ENCODE results near the gene ZNF736.
"Not testable (repeated sequence)": the region's sequence is repeated elsewhere in the genome, so short reads cannot be mapped to it uniquely, and the experiment has no call there.

ZNF736 gene

DNA sequence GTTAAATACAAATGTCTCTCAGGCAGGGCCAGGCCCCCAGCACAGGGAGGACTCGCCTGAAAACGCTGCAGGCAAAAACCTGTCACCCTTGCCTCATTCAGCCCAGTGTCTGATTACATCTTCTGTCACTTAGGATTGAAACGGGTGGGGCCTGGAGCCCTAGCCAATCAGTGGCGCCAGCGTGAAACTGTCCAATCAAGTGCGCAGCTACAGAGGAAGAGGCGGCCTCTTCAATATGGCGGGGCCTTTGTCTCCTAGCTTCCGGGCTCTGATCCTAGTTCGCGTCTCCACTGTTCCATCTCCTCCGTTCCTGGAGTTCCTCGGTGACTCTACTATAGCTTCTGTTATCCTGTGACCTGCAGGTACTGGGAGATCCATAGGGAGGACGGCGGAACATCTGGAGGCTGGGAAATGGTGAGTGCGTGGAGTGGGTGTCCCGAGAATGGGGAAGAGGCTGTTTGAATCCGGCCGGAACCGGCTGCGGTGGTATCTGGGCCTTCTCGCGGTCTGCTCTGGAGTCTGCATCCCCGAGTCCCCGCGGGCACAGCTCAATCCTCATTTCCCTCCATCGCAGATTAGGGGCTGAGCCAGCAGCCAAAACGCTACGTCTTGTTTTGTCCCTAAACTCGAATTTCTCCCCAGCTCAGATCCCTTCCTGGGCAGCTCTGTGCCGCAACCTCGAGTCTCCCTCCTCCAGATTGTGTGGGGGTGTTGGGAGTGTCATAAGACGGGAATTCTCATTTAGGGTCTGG is at the start of gene ZNF736:
Gene ZNF736 (plus strand): TSS at position 222 of the 752 bp plus-strand sequence. CDS start 190 bp downstream, at position 412.
- peak; percentile 79 to 80 for DNase-seq (ENCODE audit: low read depth in 2 of 2)

DNA sequence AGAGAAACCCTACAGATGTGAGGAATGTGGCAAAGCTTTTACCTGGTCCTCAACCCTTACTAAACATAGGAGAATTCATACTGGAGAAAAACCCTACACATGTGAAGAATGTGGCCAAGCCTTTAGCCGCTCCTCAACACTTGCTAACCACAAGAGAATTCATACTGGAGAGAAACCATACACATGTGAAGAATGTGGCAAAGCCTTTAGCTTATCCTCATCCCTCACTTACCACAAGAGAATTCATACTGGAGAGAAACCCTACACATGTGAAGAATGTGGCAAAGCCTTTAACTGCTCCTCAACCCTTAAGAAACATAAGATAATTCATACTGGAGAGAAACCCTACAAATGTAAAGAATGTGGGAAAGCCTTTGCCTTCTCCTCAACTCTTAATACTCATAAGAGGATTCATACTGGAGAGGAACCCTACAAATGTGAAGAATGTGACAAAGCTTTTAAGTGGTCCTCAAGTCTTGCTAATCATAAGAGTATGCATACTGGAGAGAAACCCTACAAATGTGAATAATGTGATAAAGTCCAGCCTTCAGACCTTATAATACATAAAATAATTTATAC is 47.3 kb upstream of the ZNF736 start:
- no peak for DNase-seq (ENCODE audit: low read depth in 2 of 2)

DNA sequence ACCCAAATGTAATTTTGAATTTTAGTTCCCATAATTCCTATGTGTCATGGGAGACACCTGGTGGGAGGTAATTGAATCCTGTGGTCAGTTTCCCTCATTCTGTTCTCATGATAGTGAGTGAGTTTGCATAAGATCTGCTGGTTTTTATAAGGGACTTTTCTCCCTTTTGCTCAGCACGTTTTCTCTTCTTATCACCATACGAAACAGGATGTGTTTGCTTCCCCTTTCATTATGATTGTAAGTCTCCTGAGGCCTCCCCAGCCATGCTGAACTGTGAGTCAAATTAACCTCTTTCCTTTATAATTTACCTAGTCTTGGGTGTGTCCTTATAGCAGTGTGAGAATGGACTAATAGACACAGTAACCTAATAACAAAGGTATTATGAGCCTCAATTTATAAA is 36.1 kb upstream of the ZNF736 start:
- no peak for DNase-seq (ENCODE audit: low read depth in 2 of 2)

DNA sequence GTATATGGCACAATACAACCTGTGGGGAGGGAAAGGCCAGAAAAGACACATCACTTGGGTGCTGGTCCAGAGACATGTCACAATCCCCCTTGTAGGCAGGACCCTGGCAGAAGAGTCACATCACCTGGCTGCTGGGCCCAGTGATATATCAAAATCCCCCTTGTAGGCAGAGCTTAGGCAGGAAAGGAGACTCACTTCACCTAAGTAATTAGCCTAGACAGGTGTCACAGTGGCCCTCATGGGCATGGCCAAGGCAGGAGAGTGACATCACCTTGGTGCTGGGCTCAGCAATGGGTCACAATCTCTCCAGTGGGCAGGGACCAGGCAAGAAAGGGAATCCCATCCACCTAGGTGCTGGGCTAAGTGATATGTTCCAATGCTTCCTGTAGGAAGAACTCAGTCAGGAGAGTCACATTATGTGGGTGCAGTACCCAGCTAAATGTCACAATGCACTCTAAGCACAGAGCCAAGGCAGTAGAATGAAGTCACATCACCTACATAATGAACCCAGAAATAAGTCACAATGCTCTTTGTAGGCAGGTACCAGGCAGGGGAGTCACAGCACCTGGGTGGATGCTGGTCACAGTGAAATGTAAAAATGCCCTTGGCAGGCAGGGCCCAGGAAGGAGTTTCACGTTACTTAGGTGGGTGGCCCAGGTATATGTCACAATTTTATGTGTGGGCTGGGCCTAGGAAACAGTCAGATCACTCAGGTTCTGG is 18.9 kb upstream of the ZNF736 start:
- no peak for DNase-seq (ENCODE audit: low read depth in 2 of 2)

DNA sequence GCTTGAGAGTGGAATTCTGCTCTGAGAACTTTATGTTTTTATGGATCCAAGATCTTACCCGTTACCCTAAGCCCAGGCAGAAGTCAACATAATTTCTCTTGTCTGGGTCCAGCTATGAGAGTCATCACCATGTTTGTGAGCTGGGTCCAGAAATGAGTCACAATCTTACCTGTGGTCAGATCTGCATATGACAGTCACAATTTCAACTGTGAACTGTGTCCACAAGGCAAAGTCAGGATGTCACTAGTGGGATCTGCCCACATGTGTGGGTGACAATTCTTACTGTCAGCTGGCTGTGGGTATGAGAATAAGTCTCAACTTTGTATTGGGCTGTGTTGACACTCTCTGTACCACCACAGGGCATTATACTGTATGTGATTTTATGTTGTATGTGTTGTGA is 16.3 kb upstream of the ZNF736 start:
- not testable (repeated sequence) for DNase-seq (ENCODE audit: low read depth in 2 of 2)

DNA sequence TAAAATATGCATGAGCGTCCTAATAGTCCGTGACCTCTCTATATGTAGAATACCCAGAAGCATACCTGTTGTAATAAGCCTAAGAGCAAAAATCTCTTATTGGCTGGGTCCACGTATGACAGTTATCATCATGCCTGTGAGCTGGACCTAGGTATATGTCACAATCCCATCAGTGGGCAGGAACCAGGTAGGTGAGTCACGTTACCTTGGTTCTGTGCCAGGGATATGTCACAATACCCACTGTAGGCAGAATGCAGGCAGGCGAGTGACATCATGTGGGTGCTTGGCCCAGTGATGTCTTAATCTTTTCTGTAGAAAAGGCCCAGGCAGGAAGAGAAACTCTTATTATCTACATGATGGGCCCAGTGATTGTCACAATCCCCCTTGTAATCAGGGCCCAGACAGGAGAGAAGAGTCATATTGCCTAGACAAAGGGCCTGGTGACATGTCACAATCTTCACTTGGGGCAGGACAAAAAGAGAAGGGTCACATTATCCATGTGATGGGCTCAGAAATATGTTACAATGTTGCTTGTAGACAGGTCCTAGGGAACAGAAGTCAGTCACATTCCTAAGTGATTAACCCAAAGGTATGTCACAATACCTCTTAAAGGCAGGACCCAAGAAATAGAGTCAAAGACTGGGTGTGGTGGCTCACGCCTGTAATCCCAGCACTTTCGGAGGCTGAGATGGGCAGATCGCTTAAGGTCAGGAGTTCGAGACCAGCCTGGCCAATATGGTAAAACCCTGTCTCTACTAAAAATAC is 12.9 kb upstream of the ZNF736 start:
- no peak for DNase-seq (ENCODE audit: low read depth in 2 of 2)

DNA sequence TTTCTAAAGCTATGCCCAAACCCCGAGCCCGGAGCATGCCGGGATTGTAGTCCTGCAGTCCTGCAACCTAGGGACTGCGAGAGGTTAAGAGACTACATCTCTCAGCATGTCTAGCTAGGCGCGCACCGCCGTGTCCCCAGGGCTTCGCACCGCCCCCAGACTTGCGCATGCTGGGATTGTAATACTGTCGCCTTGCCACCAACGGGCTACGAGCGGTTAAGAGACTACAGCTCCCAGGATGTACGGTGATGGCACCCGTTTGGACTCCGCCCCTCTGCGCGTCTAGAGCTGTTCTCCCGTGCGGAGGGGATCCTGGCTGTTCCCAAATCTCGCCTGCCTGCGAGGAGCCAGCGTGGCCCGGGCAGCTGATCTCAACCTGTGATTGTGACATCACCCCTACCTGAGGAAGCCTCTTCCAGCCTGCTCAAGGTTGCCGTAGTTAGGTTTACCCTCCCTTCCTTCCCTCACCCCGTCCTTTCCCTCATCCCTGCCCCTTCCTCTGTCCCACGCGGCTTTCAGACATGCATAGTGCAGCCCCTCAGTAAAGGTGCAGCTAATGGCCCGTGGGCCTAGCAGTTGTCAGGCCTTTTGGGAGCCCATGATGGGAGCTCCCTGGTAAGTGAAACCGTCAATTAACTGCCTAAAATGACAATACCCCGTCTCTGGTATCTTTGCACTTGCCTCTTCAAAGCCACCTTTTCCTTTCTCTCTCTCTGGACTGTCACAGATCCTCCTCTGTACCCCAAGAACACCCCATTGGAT is 6.3 kb upstream of the ZNF736 start:
- peak; percentile 88 to 89 for DNase-seq (ENCODE audit: low read depth in 2 of 2)

DNA sequence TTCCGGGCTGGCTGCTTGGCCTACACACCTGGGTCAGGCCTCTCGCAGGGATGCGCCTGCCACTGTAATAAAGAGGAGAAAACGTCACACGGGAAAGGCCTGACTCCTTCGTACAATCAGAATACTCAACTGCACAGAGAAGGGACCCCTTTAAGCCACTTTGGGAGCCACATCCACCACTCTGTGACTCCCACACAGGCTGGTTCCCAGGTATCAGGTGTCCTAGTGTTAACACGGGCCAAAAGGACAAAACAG is 5.8 kb upstream of the ZNF736 start:
- DNase-seq (ENCODE audit: low read depth in 2 of 2) = no peak

DNA sequence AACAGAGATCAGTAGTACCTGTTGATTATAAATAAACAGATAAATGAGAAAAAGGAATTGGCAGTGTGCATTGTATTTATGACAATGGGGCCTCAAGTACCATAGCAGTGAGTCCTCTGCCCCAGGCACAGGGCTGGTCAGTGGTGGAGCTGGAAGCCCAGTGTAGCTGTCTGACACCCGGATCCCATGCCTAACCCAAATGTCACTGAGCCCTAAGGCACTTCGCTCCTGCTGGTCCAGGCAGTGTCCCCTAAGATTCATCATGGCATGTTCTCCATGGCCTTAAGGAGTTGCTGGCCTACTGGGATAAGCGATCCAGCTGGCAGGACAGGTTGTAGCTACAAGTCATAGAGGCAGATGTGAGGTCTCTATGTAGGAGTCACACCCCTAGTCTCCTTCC is 3.3 kb upstream of the ZNF736 start:
- DNase-seq (ENCODE audit: low read depth in 2 of 2) = no peak

DNA sequence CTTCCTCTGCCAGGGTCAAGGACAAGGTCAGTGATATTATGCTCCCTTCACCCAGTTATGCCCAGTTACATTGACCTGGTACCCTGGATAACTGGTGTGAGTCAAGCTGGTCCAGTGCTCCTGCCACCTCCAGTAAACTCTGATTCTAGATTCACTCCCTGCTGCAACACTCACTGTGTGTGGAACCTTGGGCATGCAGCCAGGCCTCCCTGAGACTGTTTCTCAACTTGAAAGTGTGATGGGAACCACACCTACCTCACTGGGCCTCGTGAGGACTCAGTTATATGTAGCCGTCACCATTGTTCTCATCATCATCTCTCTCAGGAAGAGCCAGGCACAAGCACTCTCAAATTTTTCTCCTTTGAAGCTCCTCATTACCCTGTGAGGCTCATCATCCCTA is 935 bp upstream of the ZNF736 start:
- DNase-seq (ENCODE audit: low read depth in 2 of 2) = no peak

DNA sequence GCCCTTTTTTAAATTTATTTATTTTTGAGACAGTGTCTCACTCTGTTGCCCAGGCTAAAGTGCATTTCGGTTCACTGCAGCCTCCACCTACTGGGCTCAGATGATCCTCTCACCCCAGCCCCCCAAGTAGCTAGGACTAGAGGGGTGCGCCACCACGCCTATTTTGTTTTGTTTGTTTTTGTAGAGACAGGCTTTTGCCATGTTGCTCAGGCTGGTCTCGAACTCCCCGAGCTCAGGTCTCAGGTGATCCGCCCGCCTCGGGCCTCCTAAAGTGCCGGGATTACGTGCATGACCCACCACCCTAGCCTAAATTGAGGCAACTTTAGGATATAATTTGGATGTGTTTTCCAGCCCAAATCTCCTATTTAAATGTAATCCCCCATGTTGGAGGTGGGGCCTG is 805 bp downstream of the ZNF736 start:
- DNase-seq (ENCODE audit: low read depth in 2 of 2) = no peak

DNA sequence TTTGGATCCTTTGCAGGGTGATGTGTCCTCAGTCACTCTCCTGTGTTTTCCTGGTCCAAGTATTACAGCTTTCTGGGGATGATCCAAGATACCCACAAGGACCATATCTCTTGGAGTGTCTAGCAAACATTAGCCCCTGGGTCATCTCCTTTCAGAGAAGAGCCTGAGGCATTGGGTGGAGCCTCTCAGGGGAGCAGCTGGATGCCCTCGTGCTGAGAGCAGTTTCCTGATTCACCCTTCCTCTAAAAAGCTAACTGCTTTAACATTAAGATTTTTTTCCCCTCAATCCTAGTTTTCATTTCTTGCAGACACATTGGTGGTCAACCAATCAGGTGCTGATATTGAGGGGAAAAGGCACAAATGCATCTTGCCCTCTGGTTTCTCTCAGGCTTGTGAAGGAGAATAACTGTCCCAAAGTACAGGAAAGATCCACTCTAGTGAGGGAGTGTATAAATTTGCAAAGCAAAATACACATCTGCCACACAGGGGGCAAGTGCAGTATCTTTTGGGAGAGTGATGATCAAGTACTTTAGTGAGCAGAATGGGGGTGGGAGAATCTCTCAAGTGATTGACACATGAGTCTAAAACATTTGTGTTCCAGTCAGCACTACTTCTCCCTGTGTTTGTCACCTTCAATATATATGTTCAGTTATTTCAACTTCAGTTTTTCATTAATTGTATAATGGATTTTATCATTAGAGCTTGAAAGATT is 2.4 kb downstream of the ZNF736 start:
- not testable (repeated sequence) for DNase-seq (ENCODE audit: low read depth in 2 of 2)

DNA sequence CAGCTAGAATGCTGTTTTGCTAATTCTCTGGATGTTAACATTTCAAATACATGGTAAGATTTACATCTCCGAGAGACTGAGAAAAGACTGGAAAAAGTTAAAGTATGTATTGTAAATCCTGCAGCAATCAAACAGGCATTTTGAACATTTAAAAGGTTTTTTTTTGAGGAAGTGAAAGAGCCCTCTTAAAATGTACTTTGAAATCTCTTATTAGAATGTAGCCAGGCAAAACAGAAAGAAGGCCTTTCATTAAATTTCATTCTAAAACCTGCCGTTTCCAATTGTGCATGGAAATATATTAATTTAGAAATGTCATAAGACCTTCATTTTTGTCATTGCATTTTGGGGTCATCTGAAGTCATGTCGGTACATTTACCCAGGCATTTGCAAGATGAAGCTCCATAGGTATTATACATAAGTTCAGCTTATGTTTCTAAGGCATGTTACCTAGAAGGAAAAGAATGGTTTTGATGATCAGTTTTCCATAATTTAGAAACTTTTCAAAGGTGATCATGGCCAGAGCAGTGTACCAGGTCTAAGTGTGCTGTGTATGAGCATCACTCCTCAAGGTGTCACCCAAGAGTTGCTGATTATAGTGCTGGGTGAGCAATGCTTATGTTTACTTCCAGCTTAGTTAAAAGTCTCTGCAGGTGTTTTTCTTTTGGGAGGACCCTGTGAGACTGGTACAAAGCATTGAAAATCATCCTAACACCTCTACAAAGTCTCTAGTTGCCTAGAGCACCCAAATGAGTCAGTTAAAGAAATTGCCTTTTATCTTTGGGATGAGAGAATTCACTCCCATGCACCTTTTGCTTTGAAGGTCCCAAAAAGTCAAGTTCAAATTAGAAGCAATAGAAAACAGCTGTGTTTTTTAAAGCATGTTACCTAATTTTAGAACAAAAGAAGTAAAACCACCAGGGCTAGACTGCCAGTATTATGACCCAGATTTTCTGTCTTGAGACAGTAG is 7.1 kb downstream of the ZNF736 start:
- no peak for DNase-seq (ENCODE audit: low read depth in 2 of 2)

DNA sequence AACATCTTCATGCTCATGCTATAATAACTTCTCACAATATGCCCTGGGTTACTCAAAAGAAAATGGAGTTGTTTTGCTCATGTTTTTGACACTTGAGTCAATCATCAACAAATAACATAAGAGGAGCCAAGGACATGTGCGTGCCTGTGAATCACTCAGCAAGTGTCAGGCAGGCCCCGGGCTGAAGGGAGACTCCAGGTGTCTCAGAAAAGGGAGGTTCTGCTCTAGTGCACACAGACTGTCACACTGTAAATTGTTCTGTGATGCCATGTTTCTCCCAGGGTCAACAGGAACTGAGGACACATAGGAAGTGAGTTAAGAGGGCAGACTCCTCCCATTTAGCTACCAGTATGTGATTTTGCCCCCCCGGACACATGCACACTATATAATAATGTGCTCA is 10.4 kb downstream of the ZNF736 start:
- not testable (repeated sequence) for DNase-seq (ENCODE audit: low read depth in 2 of 2)

DNA sequence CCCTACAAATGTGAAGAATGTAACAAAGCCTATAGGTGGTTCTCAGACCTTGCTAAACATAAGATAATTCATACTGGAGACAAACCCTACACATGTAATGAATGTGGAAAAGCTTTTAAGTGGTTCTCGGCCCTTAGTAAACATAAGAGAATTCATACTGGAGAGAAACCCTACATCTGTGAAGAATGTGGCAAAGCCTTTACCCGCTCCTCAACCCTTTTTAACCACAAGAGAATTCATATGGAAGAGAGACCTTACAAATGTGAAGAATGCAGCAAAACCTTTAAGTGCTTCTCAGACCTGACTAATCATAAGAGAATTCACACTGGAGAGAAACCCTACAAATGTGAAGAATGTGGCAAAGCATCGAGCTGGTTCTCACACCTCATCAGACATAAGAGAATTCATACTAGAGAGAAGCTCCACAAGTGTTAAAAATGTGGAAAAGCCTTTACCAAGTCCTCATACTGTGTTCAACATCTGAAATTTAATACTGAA is 35.0 kb downstream of the ZNF736 start:
- not testable (repeated sequence) for DNase-seq (ENCODE audit: low read depth in 2 of 2)

DNA sequence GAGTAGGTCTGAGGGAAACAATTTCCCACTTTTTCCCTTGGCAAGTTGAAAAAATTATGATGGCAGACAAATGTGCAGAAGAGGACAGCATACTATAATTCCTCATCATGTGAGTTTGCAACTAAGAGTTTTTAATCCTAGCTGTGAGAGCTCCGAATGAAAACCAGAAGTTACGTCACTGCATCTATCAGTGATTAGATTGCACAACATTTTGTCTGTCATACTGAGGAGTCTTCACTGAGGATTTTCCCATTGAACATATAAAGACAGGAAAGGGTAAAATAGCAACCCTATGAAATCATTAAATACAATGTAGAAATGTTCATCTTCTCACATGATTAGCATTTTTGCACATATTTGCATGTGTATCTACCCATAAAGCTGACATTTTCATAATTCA is 45.8 kb downstream of the ZNF736 start:
- DNase-seq (ENCODE audit: low read depth in 2 of 2) = no peak

DNA sequence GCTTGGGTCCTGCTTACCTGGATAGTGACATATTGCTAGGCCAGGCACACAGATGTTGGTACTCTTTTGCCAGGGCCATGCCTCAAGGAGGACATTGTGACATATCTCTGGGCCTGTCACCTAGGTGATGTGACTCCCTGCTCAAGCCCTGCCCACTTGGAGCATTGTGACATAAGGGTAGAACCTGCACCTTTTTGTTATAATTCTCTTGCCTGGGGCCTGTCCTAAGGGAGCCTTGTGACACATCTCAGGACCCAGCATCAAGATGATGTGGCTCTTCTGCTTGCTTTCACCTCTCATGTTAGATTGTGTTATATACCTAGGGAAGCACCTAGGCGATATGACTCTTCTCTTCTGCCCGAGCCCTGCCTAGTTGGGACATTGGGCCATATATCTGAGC is 57.4 kb downstream of the ZNF736 start:
- no peak for DNase-seq (ENCODE audit: low read depth in 2 of 2)

DNA sequence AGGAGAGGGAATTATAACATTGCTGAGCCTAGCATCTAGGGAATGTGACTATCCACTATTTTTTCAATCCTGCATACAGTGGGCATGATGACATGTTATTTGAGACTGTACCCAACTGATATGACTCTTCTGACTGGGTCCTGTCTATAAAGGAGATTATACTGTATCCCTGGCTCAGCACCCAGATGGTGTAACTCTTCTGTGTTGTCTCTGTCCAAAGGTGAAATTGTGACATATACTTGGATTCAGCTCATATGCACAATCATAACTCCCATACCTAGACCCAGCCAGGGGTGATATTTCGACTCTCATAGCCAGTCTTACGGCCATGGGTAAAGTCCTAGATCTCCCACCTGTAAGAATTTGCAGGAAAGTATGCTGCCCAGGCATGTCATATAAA is 59.3 kb downstream of the ZNF736 start:
- no peak for DNase-seq (ENCODE audit: low read depth in 2 of 2)

DNA sequence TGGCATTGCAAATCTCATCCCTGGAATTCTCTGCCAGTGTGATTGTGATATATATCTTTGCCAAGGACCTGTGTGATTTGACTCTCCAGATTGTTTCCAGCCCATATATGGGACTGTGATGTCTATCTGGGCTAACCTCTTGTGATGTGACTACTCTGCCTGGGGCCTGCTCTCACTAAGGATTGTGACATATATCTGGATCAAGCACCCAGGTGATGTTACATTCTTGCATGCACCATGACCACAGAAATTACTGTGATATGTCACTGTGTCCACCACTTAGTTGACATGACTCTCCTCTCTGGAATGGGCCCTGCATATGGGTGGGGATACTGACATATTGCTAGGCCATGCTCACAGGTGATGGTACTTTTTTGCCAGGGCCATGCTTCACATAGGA is 86.6 kb downstream of the ZNF736 start:
- DNase-seq (ENCODE audit: low read depth in 2 of 2) = no peak
